ENCODE measurements around the gene ATOSB.

GRCh38 chr9:35097573-35097972 is 18.1 kb downstream of the ATOSB start:
- TF ChIP-seq EGR1 (IDR thresholded peaks at IDR 0.05; ENCODE audit: low read depth in 2 of 2) (no peak), CTCF (IDR thresholded peaks at IDR 0.05; ENCODE audit: low read depth, low read length, missing input control) (no peak), RAD21 (IDR thresholded peaks at IDR 0.05) (no peak), ATF3 (IDR thresholded peaks at IDR 0.05) (no peak), MAX (IDR thresholded peaks at IDR 0.05) (no peak), JUND (IDR thresholded peaks at IDR 0.05) (no peak), GABPA (IDR thresholded peaks at IDR 0.05 in 1 of 2, conservative IDR thresholded peaks at IDR 0.05 in 1 of 2) (no peak), TAF1 (conservative IDR thresholded peaks at IDR 0.05) (no peak), REST (IDR thresholded peaks at IDR 0.05) (no peak)

Data from liver (tissue), 3 donors.